ENCODE results near the gene MCRS1. TPM values are rescaled to one million over a fixed set of nuclear protein-coding genes. Genes with fewer than 3 reads are reported as not detected.

The MCRS1 gene
- total and polyA plus RNA-seq, 2 experiments from 2014 or later = 105 to 139 TPM

- H3K4me2 ChIP-seq = no peak overlapping the region
Measured at GRCh38 chr12:49515266-49515665, 52.7 kb downstream of the MCRS1 start.

More at GRCh38 chr12:49515266-49515665, 52.7 kb downstream of the MCRS1 start:
- Mint-ChIP-seq H3K27ac (no peak overlapping the region), H3K4me3 (no peak overlapping the region), H3K9me3 (no peaks in the 10 kb centered on the region), H3K27me3 (ENCODE audit: insufficient read depth, low read depth, poor library complexity) (no peaks in the 10 kb centered on the region), H3K36me3 (ENCODE audit: low read depth) (peaks cover under 1% of the 10 kb centered on the region; the same call in 2 of the 3 replicates), H3K4me1 (no peaks in the 10 kb centered on the region)
- Histone ChIP-seq H4K20me1 (replicated peaks; ENCODE audit: insufficient read depth) (no peaks in the 10 kb centered on the region; the same call in 1 of the 2 replicates), H3K4me3 (no peak overlapping the region), H3K36me3 (ENCODE audit: insufficient read depth) (no peaks in the 10 kb centered on the region), H3K4me1 (ENCODE audit: insufficient read depth) (no peaks in the 10 kb centered on the region), H3K9me2 (ENCODE audit: insufficient read depth) (no peaks in the 10 kb centered on the region), H3K79me2 (replicated peaks; ENCODE audit: insufficient read depth) (no peaks in the 10 kb centered on the region), H3K27ac (ENCODE audit: low read depth) (no peak overlapping the region), H3K27me3 (ENCODE audit: insufficient read depth) (no peaks in the 10 kb centered on the region), H3F3A (replicated peaks; ENCODE audit: low read depth) (no peaks in the 10 kb centered on the region), H2AFZ (no peak overlapping the region)
- no peak for TF ChIP-seq ZNF114 (CRISPR knock-in tag; IDR thresholded peaks at IDR 0.05)
- TF ChIP-seq STAT1 (IDR thresholded peaks at IDR 0.05; ENCODE audit: unreplicated experiment) = no peak
- TF ChIP-seq ZNF331 (CRISPR knock-in tag; IDR thresholded peaks at IDR 0.05; ENCODE audit: low read depth) = no peak
- no peak for TF ChIP-seq JUNB (IDR thresholded peaks at IDR 0.05; ENCODE audit: unreplicated experiment)
- TF ChIP-seq ZNF462 (CRISPR knock-in tag; IDR thresholded peaks at IDR 0.05) = no peak
- TF ChIP-seq NANOG (IDR thresholded peaks at IDR 0.05; ENCODE audit: borderline replicate concordance) = no peak
- no peak for TF ChIP-seq EZH2phosphoT487 (IDR thresholded peaks at IDR 0.05; ENCODE audit: unreplicated experiment)
- TF ChIP-seq EZH2 (IDR thresholded peaks at IDR 0.05; ENCODE audit: low read depth, unreplicated experiment) = no peak
- no peak for TF ChIP-seq ETS1 (IDR thresholded peaks at IDR 0.05)
- TF ChIP-seq CREB1 (CRISPR knock-in tag; IDR thresholded peaks at IDR 0.05; ENCODE audit: low read depth) = no peak
- TF ChIP-seq CTCF (conservative IDR thresholded peaks at IDR 0.05; ENCODE audit: low read depth in 2 of 2) = no peak
- no peak for TF ChIP-seq POLR2AphosphoS5 (IDR thresholded peaks at IDR 0.05; ENCODE audit: low read depth)
- no peak for TF ChIP-seq REST (IDR thresholded peaks at IDR 0.05; ENCODE audit: unreplicated experiment)
- ATAC-seq (no peak), DNase-seq (ENCODE audit: low spot score) (no peak)
